ENCODE measurements around the gene NUP50. TPM values are rescaled to one million over a fixed set of nuclear protein-coding genes. Genes with fewer than 3 reads are reported as not detected.

Gene NUP50
- total RNA-seq, 4 donors from 2014 or later, result 33.9 to 66.5 (median 57.7) TPM

DNA sequence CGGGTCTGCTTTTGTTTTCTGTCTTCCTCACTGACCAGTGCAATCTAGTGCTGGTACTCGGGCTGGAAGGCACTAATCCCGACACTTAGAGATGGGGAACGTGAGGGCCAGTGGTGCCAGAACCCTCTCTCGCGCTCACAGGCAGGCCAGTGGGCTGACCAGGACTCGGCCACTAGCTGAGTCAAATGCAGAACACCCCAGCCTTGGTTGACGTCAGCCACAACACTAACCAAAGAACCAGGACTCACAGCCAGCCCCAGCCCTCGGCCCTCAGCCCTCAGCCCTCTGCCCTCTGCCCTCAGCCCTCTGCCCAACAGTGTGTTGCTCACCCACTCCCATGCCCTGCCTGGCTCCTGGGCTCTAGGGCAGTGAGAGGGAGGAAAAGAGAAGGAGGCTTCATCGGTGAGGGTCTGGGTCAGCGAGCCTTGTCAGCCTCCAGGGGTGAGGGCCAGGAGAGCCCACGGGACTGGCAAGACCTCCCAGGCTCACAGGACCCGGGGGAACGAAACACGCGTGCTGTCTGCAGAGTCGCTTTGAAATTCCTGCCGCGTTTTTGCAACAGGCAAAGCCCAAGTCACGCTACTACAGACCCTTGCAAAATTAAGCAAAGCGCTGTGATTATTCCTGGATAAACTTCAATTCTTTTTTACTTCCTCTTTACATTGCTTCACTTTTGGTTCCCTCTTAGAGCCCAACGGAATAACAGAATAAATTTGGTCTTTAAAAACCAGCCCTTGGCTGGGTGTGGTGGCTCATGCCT, 49.4 kb downstream of the NUP50 start:
- DNase-seq (ENCODE audit: low spot score) (no peak), ATAC-seq (ENCODE audit: low FRiP score) (peak; percentile 25)
- TF ChIP-seq, protein P1, sequence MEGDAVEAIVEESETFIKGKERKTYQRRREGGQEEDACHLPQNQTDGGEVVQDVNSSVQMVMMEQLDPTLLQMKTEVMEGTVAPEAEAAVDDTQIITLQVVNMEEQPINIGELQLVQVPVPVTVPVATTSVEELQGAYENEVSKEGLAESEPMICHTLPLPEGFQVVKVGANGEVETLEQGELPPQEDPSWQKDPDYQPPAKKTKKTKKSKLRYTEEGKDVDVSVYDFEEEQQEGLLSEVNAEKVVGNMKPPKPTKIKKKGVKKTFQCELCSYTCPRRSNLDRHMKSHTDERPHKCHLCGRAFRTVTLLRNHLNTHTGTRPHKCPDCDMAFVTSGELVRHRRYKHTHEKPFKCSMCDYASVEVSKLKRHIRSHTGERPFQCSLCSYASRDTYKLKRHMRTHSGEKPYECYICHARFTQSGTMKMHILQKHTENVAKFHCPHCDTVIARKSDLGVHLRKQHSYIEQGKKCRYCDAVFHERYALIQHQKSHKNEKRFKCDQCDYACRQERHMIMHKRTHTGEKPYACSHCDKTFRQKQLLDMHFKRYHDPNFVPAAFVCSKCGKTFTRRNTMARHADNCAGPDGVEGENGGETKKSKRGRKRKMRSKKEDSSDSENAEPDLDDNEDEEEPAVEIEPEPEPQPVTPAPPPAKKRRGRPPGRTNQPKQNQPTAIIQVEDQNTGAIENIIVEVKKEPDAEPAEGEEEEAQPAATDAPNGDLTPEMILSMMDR (IDR thresholded peaks at IDR 0.05), result no peak

DNA sequence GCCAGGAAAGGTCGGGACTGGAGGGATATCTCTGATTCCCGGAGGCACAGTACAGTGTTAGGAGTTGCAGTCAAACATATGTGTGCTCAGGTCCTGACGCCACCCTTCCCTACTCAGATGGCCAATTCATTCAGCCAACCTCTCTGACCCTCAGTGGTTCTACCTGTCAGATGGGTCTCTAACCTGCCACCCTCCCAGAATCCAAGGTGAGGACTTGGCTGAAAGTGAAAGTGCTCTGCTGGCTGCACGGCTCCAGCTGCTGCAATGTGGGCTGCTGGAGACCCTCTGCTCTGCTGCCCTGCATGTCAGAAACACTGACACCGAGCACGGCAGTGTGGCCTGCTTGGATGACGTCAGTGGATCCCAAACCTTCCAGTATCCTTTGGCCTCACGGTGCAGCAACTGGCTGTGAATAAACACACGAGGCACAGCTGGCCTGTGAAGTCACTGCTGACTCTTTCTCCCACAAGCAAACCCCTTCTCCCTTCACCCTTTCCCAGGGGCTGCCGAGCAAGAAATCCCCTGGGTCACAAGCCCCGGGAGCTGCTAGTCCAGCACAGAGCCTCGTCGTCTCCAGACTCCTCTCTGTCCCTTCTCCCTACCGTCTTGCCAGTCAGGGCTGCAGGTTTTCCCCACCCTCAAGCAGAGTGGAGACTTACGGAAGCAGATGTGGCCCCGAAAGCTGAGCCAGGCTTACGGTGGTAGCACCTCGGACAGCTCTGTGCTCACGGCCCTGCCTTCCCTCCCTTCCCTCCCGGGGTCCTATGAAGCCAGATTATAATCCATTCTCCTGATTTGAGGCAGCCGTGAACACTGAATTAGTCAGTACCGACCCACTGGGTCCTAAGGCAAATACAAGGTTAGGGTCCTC, 52.6 kb downstream of the NUP50 start:
- TF ChIP-seq, protein P1 (IDR thresholded peaks at IDR 0.05), result no peak
- DNase-seq (ENCODE audit: low spot score) (no peak), ATAC-seq (ENCODE audit: low FRiP score) (no peak)

DNA sequence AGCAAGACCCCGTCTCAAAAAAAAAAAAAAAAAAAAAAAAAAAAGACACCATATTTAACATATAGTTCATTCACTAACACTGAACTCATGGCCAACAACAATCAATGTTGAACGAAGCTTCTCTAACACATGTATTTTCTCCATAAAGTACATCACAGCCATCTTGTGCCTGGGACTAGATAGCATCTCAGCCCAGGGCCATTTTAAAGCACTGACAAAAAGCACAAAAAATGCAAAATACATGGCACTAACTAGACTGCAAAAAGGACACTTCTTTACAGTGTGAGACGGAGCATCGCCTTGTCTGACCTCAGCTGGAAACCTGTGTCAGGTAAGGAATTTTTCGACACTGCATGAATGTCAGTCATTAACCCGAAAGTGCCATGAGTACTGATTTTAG, 53.6 kb downstream of the NUP50 start:
- no peak for DNase-seq (ENCODE audit: low spot score)
- TF ChIP-seq, protein P1 (IDR thresholded peaks at IDR 0.05), result no peak
- no peak for ATAC-seq (ENCODE audit: low FRiP score)

DNA sequence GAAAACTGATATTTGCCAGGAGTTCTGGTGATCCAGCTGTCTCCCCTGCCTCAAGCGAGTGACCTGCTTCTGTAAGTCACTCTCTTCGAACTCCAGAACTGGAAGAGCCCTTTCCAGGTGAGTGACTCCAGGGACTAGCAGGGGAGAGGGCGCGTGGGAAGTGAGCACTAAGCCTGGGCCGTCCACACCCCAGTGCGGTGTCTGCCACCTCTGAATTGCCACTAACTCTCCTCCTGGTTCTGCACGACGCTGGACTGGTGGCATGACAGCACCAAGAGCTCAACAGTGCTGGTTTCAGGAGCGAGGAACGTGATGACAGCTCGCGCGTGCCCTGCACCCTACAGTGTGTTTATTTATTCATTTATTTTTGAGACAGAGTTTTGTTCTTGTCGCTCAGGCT, 54.1 kb downstream of the NUP50 start:
- TF ChIP-seq, protein P1 (IDR thresholded peaks at IDR 0.05), result no peak
- no peak for ATAC-seq (ENCODE audit: low FRiP score)

DNA sequence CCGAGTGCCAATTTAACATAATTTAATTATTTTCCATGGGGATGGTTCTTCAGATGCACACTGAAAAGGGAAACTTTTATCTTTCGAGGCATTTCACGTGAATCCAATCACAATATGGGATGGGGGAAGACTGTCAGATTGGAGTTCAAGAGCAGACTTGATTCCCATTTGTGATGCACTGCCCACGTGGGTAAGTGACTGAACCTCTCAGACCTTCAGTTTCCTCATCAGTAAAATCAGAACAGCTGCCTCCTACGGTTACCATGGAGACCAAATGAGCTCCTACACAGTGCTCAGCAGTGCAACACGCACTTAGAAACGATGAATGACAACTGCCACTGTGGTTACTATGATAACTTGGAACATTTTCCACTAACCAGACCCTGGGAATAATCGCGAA, 55.3 kb downstream of the NUP50 start:
- TF ChIP-seq, protein P1 (IDR thresholded peaks at IDR 0.05), result no peak
- ATAC-seq (ENCODE audit: low FRiP score) (no peak), DNase-seq (ENCODE audit: low spot score) (no peak)

More for the DNA sequence above, 54.1 kb downstream of the NUP50 start:
- DNase-seq (ENCODE audit: low spot score), result no peak

DNA sequence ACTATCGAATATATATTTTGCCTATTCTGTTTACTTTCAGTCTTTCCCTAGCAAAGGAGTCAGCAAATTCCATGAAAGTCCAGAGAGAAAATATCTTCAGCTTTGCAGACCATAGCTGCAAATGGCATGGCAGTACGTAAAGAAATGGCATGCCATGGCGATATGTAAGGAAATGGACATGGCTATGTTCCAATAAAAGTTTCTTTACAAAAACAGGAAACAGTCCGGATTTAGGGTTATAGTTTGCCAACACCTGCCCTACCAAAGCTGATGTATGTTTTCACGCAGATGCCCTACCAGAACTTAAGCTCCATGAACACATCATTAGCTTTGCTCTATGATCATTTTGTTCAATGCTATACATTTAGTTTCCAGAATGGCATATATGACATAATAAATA, 57.5 kb downstream of the NUP50 start:
- DNase-seq (ENCODE audit: low spot score) (no peak), ATAC-seq (ENCODE audit: low FRiP score) (no peak)
- TF ChIP-seq, protein P1 (IDR thresholded peaks at IDR 0.05), result no peak
